ENCODE measurements around the gene PLCD1. TPM values are rescaled to one million over a fixed set of nuclear protein-coding genes. Genes with fewer than 3 reads are reported as not detected.

Gene PLCD1
- total and polyA plus RNA-seq, 2 of the 13 experiments (the other 11 are each of a cell fraction or from before 2014, with no cell fraction given): 10.1 to 12.4 TPM

GRCh38 chr3:37991109-37991508 lies 38.3 kb downstream of the PLCD1 start (continued):
- TF ChIP-seq TFDP1 (CRISPR knock-in tag; IDR thresholded peaks at IDR 0.05; ENCODE audit: borderline replicate concordance): no peak

GRCh38 chr3:37990527-37990926 lies 38.9 kb downstream of the PLCD1 start, which contains the start of gene VILL:
Gene VILL, plus strand, starts transcription at chr3:37990786. Its CDS starts 2,887 bp downstream, at chr3:37993673.
- ChIA-PET CTCF (ENCODE audit: low intra/inter-chr PET ratio, low total read pairs) (no interaction called here), POLR2A (no interaction called here)
- no peaks in the 10 kb centered on the region for H3K36me3 ChIP-seq (replicated peaks in 1 of 2; ENCODE audit: control insufficient read depth in 1 of 2, insufficient read depth in 2 of 2, low read length in 2 of 2)
- intact Hi-C loops (cut with micrococcal nuclease; ENCODE audit: unreplicated experiment): no loop called here
- H3K4me3 ChIP-seq (replicated peaks in 1 of 3; ENCODE audit: insufficient read depth in 1 of 3, low read depth in 2 of 3, low read length in 3 of 3): no peak within 1 kb of the TSS; a peak in 1 of 6 replicates
- H3K27me3 ChIP-seq (ENCODE audit: control insufficient read depth in 1 of 2, insufficient read depth in 2 of 2, low read length in 2 of 2): peaks cover 1 to 13% of the 10 kb centered on the region in 2 experiments; a peak in 4 of 5 replicates
- in situ Hi-C loops (cut with HindIII; ENCODE audit: extremely low pct_ligation_motif_present, low pct_unique_long_range_greater_than_20kb): no loop called here
- no peak for FAIRE-seq
- no peak within 1 kb of the TSS for H3K27ac ChIP-seq (ENCODE audit: extremely low read length, insufficient read depth, low read length)
- H3K4me1 ChIP-seq (ENCODE audit: insufficient read depth, low read length): peaks cover 88% of the 10 kb centered on the region
- 42% methylated on average over 9 of the region's 10 CpGs for WGBS (ENCODE audit: low lambda C conversion rate)
- H2AFZ ChIP-seq (ENCODE audit: low read length): no peak within 1 kb of the TSS
- no peaks in the 10 kb centered on the region for H4K20me1 ChIP-seq (ENCODE audit: insufficient read depth, low read length)
- no peaks in the 10 kb centered on the region for H3K9me3 ChIP-seq (ENCODE audit: low read length)
- DNase-seq (ENCODE audit: low spot score): no peak
- no peak within 1 kb of the TSS; the same call in 1 of the 2 replicates for H3K4me2 ChIP-seq (ENCODE audit: low read depth, low read length)
- no peak for ATAC-seq
- H3K9ac ChIP-seq (ENCODE audit: insufficient read depth, low read depth, low read length): no peak within 1 kb of the TSS
- no TSS peak for BruUV-seq (replicated peaks)
- TF ChIP-seq HDAC2 (CRISPR knock-in tag; IDR thresholded peaks at IDR 0.05): no peak
- TF ChIP-seq ATF4 (CRISPR knock-in tag; IDR thresholded peaks at IDR 0.05): no peak
- no peak for TF ChIP-seq ZNF562 (CRISPR knock-in tag; IDR thresholded peaks at IDR 0.05; ENCODE audit: borderline replicate concordance)
- no peak for TF ChIP-seq TRIM24 (CRISPR knock-in tag; IDR thresholded peaks at IDR 0.05)
- TF ChIP-seq ZNF3 (CRISPR knock-in tag; IDR thresholded peaks at IDR 0.05): peak; percentile 84; the same call in 1 of the 2 replicates
- TF ChIP-seq HNRNPL (IDR thresholded peaks at IDR 0.05; ENCODE audit: low read depth, low read length): 0 out of 2 replicates have a peak, but pooled peaks have one; percentile 48
- no peak for TF ChIP-seq ZNF317 (CRISPR knock-in tag; IDR thresholded peaks at IDR 0.05)
- no peak for TF ChIP-seq NPAS2 (CRISPR knock-in tag; IDR thresholded peaks at IDR 0.05; ENCODE audit: borderline replicate concordance)
- no peak for TF ChIP-seq GATAD2A (CRISPR knock-in tag; IDR thresholded peaks at IDR 0.05)
- TF ChIP-seq ZKSCAN5 (CRISPR knock-in tag; IDR thresholded peaks at IDR 0.05): no peak
- 0 out of 2 replicates have a peak, but pooled peaks have one; percentile 71 for TF ChIP-seq ZNF691 (CRISPR knock-in tag; IDR thresholded peaks at IDR 0.05; ENCODE audit: borderline replicate concordance, low read depth)
- no peaks in the 10 kb centered on the region for H3K79me2 ChIP-seq (ENCODE audit: insufficient read depth, low read length)

Data from HepG2 (cell line).